ENCODE data around the gene GLB1L.

- TF ChIP-seq POLR2AphosphoS5 (IDR thresholded peaks at IDR 0.05; ENCODE audit: low read depth, low read length) (no peak), USF1 (IDR thresholded peaks at IDR 0.05; ENCODE audit: borderline replicate concordance, low read depth) (no peak), TCF12 (IDR thresholded peaks at IDR 0.05) (no peak), PBX3 (IDR thresholded peaks at IDR 0.05) (no peak), CTCF (IDR thresholded peaks at IDR 0.05) (no peak), FOSL2 (IDR thresholded peaks at IDR 0.05; ENCODE audit: borderline replicate concordance, low read depth) (no peak), EZH2phosphoT487 (IDR thresholded peaks at IDR 0.05; ENCODE audit: borderline replicate concordance, low read depth) (no peak)
Measured at GRCh38 chr2:219213486-219214071, 31.7 kb downstream of the GLB1L start.
